Activated CD8-positive, alpha-beta memory T cell treated with anti-CD3 and anti-CD28 coated beads, Interleukin-2, amount 10 ng/mL, durations not matched to agents 7 days and 5 days (primary cell): Measurements from ENCODE around the gene ING3. TPM values are rescaled to one million over a fixed set of nuclear protein-coding genes. Genes with fewer than 3 reads are reported as not detected.

ENCODE experiments used
- ATAC-seq: fragments of 150-1000 bp; cut with Tn5 transposase; one replicate; pipeline ENCODE4 v1.10.0; 2021; ENCODE audit warnings: moderate library complexity
- CTCF ChIA-PET: fragments of 350-600 bp; sonication (Branson Sonifier 250); formaldehyde crosslinking; loops from one replicate; lab custom pipeline; 2021; ENCODE audit warnings: antibody characterized with exemption; lab: Charles Lee
- DNase-seq: peaks from one replicate; pipeline ENCODE4 v3.0.0-alpha.2; 2020
- H3K27ac Mint-ChIP-seq: one replicate; pipeline ENCODE4 v1.8.0; 2021; ENCODE audit warnings: mild to moderate bottlenecking, mixed read lengths
- H3K27me3 Mint-ChIP-seq: one replicate; pipeline ENCODE4 v1.8.0; 2021; ENCODE audit warnings: mixed read lengths
- H3K36me3 Mint-ChIP-seq: one replicate; pipeline ENCODE4 v1.8.0; 2021; ENCODE audit warnings: mild to moderate bottlenecking, mixed read lengths
- H3K4me1 Mint-ChIP-seq: one replicate; pipeline ENCODE4 v1.8.0; 2021; ENCODE audit warnings: mixed read lengths
- H3K4me3 Mint-ChIP-seq: one replicate; pipeline ENCODE4 v1.8.0; 2021; ENCODE audit warnings: mild to moderate bottlenecking, moderate library complexity, mixed read lengths
- H3K9me3 Mint-ChIP-seq: one replicate; pipeline ENCODE4 v1.8.0; 2022; ENCODE audit warnings: low read depth, mixed read lengths
- total RNA-seq, 2 experiments: library from RNA; stranded (reverse); gene quantifications; one replicate each; pipeline ENCODE4 v1.2.3, GENCODE V29; 2021

The ING3 gene
- total RNA-seq, 2 experiments from 2014 or later: 23.3 to 28.2 TPM

DNA sequence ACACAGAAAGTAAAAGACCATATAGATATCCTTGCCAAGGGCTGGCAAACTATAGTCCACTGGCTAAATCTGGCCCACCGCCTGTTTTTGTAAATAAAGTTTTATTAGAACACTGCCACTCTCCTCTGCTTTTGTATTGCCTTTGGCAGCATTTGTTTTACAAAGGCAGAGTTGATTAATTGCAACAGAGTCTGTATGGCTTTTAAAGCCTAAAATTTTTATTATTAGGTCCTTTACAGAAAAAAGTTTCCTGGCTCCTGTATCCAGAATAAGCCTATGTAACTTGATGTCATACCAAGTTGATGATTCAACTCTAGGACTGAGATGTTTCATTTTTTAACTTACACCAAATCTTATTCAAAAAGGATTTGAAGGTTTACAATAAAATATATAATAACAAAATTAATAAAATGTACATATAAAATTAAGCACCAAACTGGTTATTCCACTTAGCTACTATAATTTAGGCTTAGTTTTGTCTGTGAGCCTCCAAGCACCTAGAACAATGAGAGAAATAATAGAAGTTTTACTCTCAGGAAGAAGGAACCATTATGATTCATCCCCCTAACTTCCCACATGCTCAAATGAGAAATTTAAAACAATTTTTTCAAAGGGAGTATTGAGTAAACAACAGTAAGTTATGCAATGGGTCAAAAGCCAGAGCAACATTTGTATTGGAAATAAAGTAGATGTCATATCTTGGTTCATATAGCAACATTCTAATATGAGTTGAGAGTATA lies 69.8 kb downstream of the ING3 start:
- Mint-ChIP-seq H3K4me3 (no peak overlapping the region), H3K4me1 (no peaks in the 10 kb centered on the region), H3K27ac (no peak overlapping the region), H3K9me3 (no peaks in the 10 kb centered on the region), H3K27me3 (peaks cover 21% of the 10 kb centered on the region), H3K36me3 (no peaks in the 10 kb centered on the region)
- ATAC-seq (no peak), DNase-seq (no peak)
- CTCF ChIA-PET: no interaction called here

DNA sequence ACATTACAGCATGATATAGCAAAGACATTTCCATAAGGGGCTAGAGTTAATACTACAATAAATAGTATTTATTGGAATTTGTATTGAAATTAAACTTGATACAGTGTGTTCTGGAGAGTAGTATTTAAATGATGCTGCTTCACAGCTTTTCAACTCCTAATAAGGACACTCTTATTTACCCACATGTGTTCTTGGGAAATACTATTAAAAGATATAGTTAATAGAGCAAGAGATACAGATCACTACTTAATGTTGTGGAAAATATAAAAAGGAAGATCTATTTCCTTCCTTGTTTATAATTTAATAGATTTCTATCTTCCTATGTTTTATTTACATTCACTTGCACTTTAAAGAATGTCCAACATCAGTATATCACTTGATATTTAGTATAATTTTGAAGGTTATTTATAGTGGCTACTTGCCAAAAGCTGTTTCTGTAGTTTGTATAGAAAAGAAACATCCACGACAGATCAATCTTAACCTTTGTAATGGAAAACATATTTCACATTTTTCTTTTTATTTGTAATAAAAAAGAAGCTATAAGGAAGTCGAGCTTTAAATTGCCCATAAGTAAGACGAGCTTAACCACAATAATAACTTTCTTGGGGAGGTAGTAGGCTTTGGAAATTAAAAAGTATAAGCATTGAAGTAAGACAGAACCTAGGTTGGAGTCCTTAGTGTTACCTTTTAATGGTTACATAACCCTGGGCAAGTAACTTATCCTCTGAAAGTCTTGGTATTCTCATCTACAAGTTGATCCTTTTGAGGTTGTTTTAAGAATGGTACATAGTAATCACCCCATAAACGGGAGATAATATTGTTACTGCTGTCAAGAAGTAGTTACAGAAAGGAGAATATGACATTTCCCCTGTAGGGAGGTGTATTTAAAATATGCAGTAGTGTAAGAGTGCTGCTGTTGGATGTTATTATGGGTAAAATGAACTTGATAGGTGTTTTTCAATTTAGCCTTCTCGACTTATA lies 70.7 kb downstream of the ING3 start:
- Mint-ChIP-seq H3K4me3 (no peak overlapping the region), H3K36me3 (no peaks in the 10 kb centered on the region), H3K27ac (no peak overlapping the region)

DNA sequence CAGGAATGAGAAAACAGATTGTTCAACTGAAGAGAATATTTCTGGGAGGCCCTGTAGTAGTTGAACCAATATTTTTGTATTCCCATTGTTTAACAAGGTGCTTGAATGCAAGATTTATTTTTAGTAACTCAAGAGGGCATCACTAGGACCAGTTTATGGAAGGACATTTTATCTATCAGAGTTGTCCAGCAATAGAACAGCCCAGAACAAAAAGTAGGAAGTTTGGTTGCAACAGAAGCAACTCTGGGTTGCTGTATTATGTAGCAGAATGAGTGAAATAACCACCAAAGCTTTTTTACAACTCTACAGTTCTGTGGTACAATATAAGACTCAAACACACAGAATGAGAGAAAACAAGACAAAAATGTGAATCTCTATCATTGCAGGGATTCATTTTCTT lies 72.6 kb downstream of the ING3 start:
- Mint-ChIP-seq H3K4me3 (no peak overlapping the region), H3K27me3 (peaks cover 21% of the 10 kb centered on the region), H3K4me1 (peaks cover 3% of the 10 kb centered on the region), H3K9me3 (no peaks in the 10 kb centered on the region), H3K36me3 (peaks cover 2% of the 10 kb centered on the region), H3K27ac (no peak overlapping the region)
- ATAC-seq: no peak
- CTCF ChIA-PET: no interaction called here
- DNase-seq: no peak

More for the DNA sequence above, 70.7 kb downstream of the ING3 start:
- Mint-ChIP-seq H3K9me3 (no peaks in the 10 kb centered on the region), H3K27me3 (peaks cover 25% of the 10 kb centered on the region), H3K4me1 (peaks cover 2% of the 10 kb centered on the region)
- DNase-seq (no peak), ATAC-seq (no peak)
- CTCF ChIA-PET: no interaction called here

DNA sequence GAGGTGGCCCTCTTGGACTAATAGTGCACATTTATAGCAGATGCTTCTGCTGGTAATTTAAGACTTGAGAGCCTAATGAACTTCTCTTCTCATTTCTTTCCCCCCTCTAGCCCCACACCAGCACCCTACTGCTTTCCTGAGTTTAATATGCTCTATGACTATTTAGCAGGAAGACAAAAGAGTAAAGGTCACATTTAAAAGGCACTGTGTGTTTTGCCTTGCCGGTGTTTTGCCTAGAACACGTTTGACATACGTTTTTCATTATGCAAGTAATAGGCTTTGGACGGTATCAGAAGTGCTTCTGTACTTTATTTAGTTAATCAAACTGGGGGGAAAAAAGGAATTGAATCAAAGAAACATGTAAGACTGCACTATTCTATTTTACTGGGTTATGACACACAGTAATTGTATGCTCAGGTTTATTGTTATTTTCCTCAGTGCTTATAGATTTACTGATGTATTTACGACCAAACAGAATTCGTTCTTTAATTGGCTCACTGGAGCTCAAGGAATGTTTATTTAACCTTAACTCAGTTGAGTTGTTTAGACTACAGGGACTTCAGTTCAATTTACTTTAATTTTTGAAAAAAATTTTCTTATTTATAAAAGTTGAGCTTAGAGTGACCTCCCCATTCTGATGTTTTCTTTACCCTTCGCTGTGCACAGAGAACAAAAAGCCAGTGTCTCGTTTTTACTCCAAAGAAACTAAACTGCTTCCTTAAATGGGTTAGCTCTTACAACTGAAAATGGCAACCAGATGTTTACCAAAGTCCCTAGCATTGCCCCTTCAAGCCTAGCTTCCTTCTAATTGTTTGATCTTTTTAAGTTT lies 73.3 kb downstream of the ING3 start:
- Mint-ChIP-seq H3K36me3 (peaks cover 2% of the 10 kb centered on the region), H3K9me3 (no peaks in the 10 kb centered on the region), H3K27ac (no peak overlapping the region), H3K4me3 (no peak overlapping the region), H3K4me1 (peaks cover 3% of the 10 kb centered on the region), H3K27me3 (peaks cover 19% of the 10 kb centered on the region)
- CTCF ChIA-PET: no interaction called here
- ATAC-seq: no peak
- no peak for DNase-seq

DNA sequence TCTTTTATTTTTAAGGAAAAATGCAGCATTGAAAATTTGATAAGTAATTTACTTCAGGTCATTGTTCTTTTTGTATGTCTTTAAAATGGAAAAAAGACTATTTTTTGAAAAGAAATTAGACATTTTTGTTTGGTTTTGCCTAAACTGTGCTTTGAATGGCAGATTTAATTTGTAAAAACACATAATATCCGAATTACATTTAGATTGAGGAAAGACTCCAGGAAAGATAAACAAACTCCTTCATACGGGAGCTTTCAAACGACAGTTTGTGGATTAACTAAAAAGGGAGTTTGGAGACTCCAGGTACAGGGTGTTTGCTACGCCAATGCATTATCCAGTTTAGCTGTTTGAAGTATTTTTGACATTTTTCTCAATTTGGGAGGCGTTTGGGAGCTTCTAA lies 74.0 kb downstream of the ING3 start:
- H3K4me1 Mint-ChIP-seq: peaks cover 3% of the 10 kb centered on the region
- H3K27ac Mint-ChIP-seq: no peak overlapping the region
- H3K36me3 Mint-ChIP-seq: peaks cover 2% of the 10 kb centered on the region
- no peak overlapping the region for H3K4me3 Mint-ChIP-seq
- ATAC-seq (no peak), DNase-seq (no peak)
- H3K27me3 Mint-ChIP-seq: peaks cover 19% of the 10 kb centered on the region
- no peaks in the 10 kb centered on the region for H3K9me3 Mint-ChIP-seq
- CTCF ChIA-PET: no interaction called here

DNA sequence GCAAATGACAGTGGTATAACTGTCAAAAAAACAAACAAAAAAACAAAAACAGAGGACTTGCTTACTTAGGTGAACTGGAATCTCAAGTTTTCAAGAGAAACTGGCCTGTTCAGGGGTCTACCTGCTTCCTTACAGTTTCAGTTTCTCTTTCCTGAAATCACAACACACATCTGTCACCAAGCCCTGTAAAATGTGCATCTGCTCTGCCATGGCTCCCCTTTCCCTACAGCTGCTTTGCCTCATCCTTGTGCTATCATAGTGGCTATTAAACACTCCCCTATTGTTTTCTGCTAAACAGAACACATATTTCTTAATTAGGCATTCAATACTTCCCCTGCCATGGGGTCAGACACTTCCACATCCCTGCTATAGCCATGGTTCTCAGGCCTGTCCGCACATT lies 75.6 kb downstream of the ING3 start:
- no peaks in the 10 kb centered on the region for H3K9me3 Mint-ChIP-seq
- no peak for ATAC-seq
- no peak overlapping the region for H3K27ac Mint-ChIP-seq
- CTCF ChIA-PET: no interaction called here
- H3K36me3 Mint-ChIP-seq: peaks cover 2% of the 10 kb centered on the region
- peaks cover 21% of the 10 kb centered on the region for H3K27me3 Mint-ChIP-seq
- no peak for DNase-seq
- H3K4me3 Mint-ChIP-seq: no peak overlapping the region
- H3K4me1 Mint-ChIP-seq: peaks cover 3% of the 10 kb centered on the region

DNA sequence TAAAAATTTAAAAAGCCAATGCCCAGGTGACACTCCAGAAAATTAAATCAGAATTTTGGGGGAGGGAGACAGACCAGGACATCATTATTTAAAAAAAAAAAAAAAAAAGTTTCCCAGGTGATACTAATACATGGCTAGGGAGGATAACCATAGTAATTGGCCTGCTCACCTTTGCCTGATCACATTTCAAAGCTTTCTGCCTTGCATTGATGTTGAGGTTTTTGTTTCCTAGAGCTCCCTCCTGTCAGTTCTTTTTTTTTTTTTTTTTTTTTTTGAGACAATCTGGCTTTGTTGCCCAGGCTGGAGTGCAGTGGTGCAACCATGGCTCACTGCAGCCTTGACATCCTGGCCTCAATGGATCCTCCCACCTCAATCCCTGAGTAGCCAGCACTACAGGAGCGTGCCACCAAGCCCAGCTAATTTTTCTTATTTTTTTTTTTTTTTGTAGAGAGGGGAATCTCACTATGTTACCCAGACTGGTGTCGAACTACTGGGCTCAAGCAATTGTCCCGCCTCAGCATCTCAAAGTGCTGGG lies 76.1 kb downstream of the ING3 start:
- Mint-ChIP-seq H3K4me3 (no peak overlapping the region), H3K36me3 (peaks cover 2% of the 10 kb centered on the region), H3K27me3 (peaks cover 21% of the 10 kb centered on the region), H3K9me3 (no peaks in the 10 kb centered on the region), H3K27ac (no peak overlapping the region), H3K4me1 (peaks cover 3% of the 10 kb centered on the region)
- DNase-seq (no peak), ATAC-seq (no peak)
- CTCF ChIA-PET: interaction anchor here (1.3 kb wide), 2 partner anchors 17 to 40 kb away, joined by 3 to 6 read pairs; no protein-coding TSS in a partner anchor

Other genes with a start within 250 kb of the ING3 start
- not detected for gene TSPAN12, start 92.6 kb upstream of the ING3 start, total RNA-seq
- gene CPED1, start 37.9 kb downstream of the ING3 start, total RNA-seq: under 1 TPM in 1 of 2 experiments, not detected in 1; 0.16 TPM